Hypothalamus (tissue), 51 donors: ENCODE measurements around the gene CCDC167.

ENCODE experiments used
- DNase-seq, 51 donors: peaks; one replicate each; lab custom pipeline; 2025; lab: John Stamatoyannopoulos, UW

Gene CCDC167

GRCh38 chr6:37491171-37491829 lies 8.4 kb downstream of the CCDC167 start:
- peak in 1 of 51 donors; percentile 25 for DNase-seq

GRCh38 chr6:37490536-37491170 lies 9.0 kb downstream of the CCDC167 start:
- DNase-seq: no peak

GRCh38 chr6:37489697-37490336 lies 9.9 kb downstream of the CCDC167 start:
- peak in 2 of 51 donors; percentile 16 to 23 for DNase-seq

GRCh38 chr6:37488476-37488875 lies 11.2 kb downstream of the CCDC167 start:
- no peak for DNase-seq

GRCh38 chr6:37487591-37488380 lies 11.9 kb downstream of the CCDC167 start:
- no peak for DNase-seq

- no peak for DNase-seq
Measured at GRCh38 chr6:37486121-37486839, 13.4 kb downstream of the CCDC167 start.

- DNase-seq: no peak
Measured at GRCh38 chr6:37485291-37485702, 14.4 kb downstream of the CCDC167 start.

- no peak for DNase-seq
Measured at GRCh38 chr6:37484786-37485170, 14.9 kb downstream of the CCDC167 start.

GRCh38 chr6:37483917-37484785 lies 15.5 kb downstream of the CCDC167 start:
- DNase-seq: peak in 35 of 51 donors; percentile 5 to 78 (median 42)

GRCh38 chr6:37483252-37483901 lies 16.3 kb downstream of the CCDC167 start:
- no peak for DNase-seq

- no peak for DNase-seq
Measured at GRCh38 chr6:37482606-37483251, 17.0 kb downstream of the CCDC167 start.

GRCh38 chr6:37481711-37482605 lies 17.7 kb downstream of the CCDC167 start:
- no peak for DNase-seq

- no peak for DNase-seq
Measured at GRCh38 chr6:37480951-37481534, 18.6 kb downstream of the CCDC167 start.

GRCh38 chr6:37480118-37480736 lies 19.5 kb downstream of the CCDC167 start:
- no peak for DNase-seq

GRCh38 chr6:37479266-37479854 lies 20.3 kb downstream of the CCDC167 start:
- no peak for DNase-seq

- no peak for DNase-seq
Measured at GRCh38 chr6:37478827-37479226, 20.9 kb downstream of the CCDC167 start.
